ENCODE results near the gene LAMA2.
"Not testable (repeated sequence)": the region's sequence is repeated elsewhere in the genome, so short reads cannot be mapped to it uniquely, and the experiment has no call there.

Gene LAMA2

DNA sequence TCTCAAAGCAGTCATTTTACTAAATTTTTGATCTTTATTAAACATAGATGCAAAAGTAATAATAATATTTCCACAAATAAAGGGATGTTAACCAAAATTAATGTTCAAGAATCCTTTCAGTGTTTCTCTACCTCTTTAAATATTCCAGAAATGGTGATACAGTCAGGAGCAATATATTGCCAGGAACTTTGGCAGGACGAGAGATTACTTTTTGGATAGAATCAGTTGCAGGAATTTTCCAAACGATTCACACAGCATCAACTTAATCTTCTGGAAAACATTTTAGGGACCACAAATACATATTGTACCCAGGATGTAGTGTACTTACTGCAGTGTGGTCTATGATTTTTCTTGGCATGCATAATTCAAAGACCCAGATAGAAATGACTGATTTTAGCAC lies 125.7 kb downstream of the LAMA2 start:
- DNase-seq, result no peak

- no peak for DNase-seq
Measured at GRCh38 chr6:129009851-129010250, 126.9 kb downstream of the LAMA2 start.

DNA sequence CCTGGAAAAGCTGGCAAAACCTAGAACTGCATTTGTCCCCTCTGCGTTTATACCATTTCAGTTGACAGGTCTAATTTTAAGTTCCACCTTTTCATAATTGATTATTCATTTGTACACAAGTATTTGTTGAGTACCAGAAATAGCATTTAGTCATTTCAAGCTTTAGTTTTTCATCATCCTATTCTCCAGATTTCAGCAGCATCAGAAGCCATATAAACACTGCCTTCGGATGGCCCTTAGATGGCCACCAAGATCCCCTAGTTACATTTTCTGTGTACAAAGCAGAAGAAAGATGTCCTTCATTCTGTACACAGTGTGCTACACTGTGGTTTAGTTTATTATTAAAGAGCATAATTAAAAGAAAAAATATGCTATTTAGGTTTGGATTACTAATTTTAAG lies 131.4 kb downstream of the LAMA2 start:
- no peak for DNase-seq

DNA sequence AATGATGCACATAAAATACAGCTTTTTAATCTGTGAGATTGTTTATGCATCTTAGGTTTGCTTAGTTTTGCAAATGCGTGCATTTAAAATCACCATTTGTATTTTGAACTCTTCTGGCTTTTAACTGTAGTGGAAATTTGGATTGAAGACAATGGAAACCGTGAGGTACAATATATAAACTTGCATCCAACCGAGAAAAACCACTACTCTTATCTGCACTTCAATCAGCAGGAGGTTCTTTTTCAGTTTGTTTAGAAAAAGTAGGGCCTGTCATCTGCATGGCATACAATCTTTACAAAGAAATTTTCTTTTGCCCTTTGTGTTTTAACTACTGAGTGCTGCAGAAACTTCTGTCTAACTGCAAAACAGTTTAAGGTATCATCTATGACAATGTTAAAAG lies 132.8 kb downstream of the LAMA2 start:
- no peak for DNase-seq

DNA sequence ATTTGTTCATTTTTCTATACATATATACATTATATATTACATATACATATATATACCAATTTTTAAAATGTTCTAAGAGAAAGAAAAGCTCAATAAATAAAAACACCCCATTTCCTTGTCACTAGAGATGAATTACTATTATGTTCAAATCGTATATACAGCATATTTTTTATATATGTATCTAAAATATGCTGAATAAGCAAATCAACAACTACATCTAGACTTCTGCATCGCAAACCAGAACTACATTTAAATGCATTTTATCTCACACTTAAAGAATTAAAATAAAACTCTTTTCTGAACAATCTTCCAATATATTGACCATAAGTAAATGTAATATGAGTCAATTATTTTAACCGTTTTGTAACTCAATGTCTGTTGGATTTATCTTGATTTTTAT lies 133.9 kb downstream of the LAMA2 start:
- DNase-seq, result no peak

GRCh38 chr6:129022011-129022553 lies 139.1 kb downstream of the LAMA2 start:
- DNase-seq, result no peak

DNA sequence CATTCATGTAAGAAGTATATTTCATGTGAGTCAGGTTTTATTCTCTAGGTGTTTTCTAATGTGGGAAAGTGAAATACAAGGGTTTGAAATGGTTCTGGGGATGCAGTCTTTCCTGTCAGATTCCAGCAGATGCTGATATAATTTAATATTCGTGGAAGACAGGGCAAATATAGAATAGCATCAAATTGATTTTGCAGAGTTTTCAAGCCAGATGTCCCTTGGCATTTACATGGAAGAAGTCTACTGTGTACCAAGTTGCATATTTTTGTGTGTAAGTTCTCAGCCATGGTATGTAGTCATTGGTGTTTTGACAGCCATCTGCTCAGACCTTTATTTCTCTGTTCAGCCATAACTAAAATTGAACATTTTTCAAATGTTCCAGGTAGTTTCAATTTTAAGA lies 143.7 kb downstream of the LAMA2 start:
- DNase-seq, result no peak

GRCh38 chr6:129029778-129030177 lies 146.8 kb downstream of the LAMA2 start:
- no peak for DNase-seq

- no peak for DNase-seq
Measured at GRCh38 chr6:129030215-129030614, 147.3 kb downstream of the LAMA2 start.

DNA sequence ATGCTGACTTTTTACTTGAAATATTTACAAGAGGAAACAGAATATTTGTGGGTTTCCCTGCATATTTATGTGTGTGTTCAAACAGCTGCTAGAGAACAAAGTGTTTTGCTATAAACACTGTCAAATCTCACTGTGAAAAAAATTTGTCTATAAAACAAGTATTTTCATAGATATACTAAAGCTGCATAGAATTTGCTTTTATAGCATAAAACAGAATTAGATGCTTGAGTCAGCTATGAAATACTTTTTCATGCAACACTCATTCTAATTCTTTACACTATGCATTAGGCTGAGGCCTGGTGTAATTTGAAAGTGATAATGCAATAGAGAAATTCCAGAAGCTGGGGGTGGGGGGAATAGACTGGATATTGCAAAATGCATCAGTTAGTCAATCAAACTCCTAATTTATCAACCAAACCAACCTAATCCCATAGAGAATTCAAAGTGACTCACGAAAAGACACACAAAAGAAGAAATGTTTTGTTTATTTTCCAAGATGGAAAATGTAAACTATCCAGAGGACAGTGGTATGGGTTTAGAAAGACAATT lies 148.2 kb downstream of the LAMA2 start:
- no peak for DNase-seq

GRCh38 chr6:129032602-129033001 lies 149.7 kb downstream of the LAMA2 start:
- no peak for DNase-seq

GRCh38 chr6:129033180-129033579 lies 150.2 kb downstream of the LAMA2 start:
- no peak for DNase-seq

DNA sequence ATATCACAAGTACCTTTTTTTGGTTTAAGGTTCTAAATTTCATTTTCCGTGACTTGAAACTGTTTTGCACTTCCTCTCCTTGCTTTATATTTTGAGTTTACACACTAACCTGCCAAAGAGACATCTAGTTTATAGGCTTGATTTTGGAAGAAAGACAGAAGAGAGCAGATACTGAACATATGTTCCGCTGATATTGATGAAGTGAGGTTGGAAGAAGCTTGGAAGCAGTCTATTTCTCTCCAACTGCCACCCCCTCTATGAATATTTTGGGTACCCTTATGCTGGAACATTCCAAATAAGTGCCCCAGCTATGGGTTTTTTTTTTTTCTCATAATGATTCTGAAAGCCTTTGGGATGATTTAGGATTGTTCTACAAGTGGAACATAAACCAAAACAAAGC lies 150.6 kb downstream of the LAMA2 start:
- DNase-seq, result no peak

DNA sequence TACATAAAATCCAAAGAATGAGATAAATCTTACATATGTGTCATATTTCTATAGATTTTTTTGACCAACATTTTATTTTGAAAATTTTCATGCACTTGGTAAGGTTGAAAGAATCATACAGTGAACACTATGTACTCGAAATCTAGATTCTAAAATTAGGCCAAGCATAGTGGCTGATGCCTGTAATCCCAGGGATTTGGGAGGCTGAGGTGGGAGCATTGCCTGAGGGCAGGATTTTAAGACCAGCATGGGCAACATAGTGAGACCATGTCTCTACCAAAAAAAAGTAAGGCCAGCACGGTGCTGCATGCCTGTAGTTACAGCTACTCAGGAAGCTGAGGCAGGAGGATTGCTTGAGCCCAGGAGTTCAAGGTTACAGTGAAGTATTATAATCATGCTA lies 158.6 kb downstream of the LAMA2 start:
- no peak for DNase-seq

DNA sequence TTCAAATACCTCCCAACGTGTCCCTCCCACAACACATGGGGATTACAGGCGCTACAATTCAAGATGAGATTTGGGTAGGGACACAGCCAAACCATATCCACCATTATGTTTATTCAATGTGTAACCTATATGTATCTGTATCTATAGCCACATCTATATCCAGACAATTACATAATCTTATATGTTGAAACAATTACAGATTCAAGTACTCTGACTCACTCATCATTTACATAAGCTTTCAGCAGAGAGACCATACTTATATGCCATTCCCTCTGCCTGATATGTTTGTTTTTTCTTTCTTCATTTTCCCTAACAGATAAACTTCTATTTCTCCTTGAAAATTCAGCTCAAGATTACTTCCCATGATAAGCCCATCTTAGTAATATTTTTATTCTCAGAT lies 163.6 kb downstream of the LAMA2 start:
- no peak for DNase-seq

- no peak for DNase-seq
Measured at GRCh38 chr6:129047834-129048233, 164.9 kb downstream of the LAMA2 start.

DNA sequence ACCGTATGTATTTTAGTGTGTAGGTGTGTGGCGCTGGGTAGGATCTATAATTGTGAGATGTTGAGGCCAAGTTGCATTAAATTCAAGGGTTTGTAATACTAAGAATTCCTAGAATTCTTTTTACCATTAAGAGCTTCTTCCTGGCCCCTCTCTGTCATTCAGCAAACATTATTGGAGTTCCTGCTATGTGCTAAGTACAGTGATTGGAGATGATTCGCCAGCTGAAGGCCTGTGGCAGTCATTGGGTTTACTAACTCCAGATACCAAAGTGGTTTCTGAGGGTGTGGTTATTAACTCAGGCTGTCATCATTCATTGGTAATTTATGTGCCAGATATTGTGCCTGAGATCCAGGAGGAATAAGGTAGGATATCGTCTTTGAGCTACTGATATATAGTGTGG lies 167.1 kb downstream of the LAMA2 start:
- DNase-seq, result no peak

DNA sequence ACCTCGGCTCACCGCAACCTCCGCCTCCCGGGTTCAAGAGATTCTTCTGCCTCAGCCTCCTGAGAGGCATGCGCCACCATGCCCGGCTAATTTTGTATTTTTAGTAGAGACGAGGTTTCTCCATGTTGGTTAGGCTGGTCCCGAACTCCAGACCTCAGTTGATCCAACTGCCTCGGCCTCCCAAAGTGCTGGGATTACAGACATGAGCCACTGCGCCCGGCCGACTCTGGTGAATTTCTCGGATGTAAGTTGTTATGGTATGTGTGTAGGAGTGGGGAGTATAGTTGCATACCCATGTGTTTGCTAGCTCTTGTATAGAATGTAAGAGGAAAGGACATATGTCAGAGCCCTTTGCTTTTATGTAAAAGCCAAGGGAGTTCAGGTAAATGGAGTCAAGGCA lies 170.2 kb downstream of the LAMA2 start:
- not testable (repeated sequence) for DNase-seq

DNA sequence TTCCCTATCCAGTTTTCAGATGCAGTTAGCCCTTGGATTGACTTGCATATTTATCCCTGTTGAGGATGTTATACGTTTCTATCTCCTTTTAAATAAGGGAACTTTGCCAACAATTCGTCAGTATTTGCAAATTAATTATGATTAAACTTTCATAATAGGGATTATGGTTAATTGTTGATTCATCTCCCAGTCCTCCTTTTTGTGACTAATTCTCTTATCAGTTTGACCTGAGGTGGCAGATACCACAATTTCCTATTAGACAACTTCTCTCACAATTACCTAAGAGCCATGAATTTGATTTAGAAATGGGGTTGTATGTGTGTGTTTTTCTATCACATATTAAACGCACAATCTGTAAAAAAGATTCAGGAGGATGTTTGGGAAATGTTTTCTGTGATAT lies 172.9 kb downstream of the LAMA2 start:
- no peak for DNase-seq

DNA sequence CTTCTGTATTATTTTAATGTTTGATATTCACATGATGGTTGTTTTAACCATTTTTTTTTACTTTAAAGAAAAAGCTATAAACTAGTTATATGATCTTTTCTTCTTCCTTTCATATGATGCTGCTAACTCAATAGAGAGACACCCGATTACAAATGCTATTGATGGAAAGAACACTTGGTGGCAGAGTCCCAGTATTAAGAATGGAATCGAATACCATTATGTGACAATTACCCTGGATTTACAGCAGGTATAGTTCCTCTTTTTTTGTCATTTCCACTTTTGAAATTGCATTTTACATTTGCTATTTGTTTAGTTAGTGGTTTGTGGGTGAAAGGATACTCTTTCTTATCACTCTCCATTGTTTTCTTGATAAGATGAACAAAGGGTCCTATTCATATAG lies 176.7 kb downstream of the LAMA2 start:
- DNase-seq, result no peak

DNA sequence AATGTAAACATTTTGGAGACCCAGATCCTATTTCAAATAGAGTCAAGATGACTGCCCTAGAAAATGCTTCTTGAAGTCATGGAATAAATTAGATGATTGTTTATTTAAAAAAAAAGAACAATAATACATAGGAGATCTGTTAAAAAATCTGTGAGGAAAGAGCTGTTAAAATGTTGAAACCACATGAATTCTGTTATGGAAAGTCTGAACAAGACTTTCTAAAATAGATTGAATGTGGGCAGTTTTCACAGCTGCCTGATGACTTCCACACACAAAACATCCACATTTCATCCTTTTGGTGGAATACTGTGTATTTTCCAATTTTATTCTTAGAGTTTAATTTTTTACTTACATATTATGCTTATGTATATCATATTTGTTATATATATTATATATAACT lies 186.1 kb downstream of the LAMA2 start:
- DNase-seq, result no peak

- DNase-seq, result no peak
Measured at GRCh38 chr6:129073051-129073450, 190.1 kb downstream of the LAMA2 start.

- no peak for DNase-seq
Measured at GRCh38 chr6:129073691-129074395, 190.9 kb downstream of the LAMA2 start.

DNA sequence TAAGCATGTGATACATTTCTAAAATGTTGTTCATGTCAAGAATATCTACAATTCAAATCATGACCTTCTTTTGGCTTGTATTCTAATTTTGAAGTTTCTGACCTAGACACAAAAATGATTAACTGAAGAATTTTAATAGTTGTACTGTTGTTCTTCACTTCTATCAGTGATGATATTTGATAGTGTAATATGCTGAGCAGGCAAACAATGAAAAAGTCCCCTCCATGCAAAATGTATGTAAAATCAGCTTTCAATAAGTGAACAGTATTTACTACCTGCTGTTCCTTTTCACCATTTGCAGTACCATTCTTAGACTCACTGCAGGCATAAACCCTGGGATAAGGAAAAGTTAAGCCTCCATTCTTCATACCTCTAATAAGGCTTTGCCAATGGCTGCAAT lies 201.5 kb downstream of the LAMA2 start:
- no peak for DNase-seq

DNA sequence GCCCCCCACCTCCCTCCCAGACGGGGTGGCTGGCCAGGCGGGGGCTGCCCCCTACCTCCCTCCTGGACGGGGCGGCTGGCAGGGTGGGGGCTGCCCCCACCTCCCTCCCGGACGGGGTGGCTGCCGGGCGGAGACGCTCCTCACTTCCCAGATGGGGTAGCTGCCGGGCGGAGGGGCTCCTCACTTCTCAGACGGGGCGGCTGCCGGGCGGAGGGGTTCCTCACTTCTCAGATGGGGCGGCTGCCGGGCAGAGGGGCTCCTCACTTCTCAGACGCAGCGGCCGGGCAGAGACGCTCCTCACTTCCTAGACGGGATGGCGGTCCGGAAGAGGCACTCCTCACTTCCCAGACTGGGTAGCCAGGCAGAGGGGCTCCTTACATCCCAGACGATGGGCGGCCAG lies 205.5 kb downstream of the LAMA2 start:
- DNase-seq, result not testable (repeated sequence)
